Cardiac fibroblast (primary cell): Measurements from ENCODE around the gene MAGI1.
"Not testable (repeated sequence)": the region's sequence is repeated elsewhere in the genome, so short reads cannot be mapped to it uniquely, and the experiment has no call there.

ENCODE experiments used
- DNase-seq, 2 donors: peaks; one replicate each; pipeline versions ENCODE4 v3.0.0 to v3.0.0-alpha.2; 2010; ENCODE audit warnings: low read depth in 2 of 2
- H3K4me3 ChIP-seq, 2 donors: replicated peaks in 1 of 2; 1 replicate in 1 of 2; 2 replicates in 1 of 2; pipeline ENCODE4 v1.5.1; 2011; ENCODE audit warnings: low read depth in 2 of 2, low read length in 2 of 2, mild to moderate bottlenecking in 2 of 2, moderate library complexity in 1 of 2
- CTCF ChIP-seq: IDR thresholded peaks from one replicate; pipeline ENCODE4 v1.5.1; 2011; ENCODE audit warnings: low read depth, mild to moderate bottlenecking, low read length, inconsistent platforms

MAGI1 gene

DNA sequence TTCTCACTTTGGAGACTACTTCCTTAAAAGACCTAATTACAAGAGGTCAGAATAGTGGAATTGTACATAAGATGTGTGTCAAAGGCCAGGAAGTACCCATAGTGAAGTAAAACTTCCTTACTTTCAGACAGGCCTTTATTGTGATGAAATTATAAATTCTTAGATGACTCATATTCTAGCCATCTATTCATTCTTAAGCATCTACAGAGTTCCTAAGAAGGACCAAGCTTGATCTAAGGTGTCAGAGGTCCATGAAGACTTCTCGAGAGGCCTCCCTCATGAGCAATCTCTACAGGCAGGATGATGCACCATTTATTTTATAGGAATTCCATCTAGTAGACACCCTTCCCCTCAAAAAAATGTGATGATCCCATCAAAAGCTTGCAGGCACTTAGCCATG is 493.3 kb downstream of the MAGI1 start:
- H3K4me3 ChIP-seq, result no peak overlapping the region
- peak; percentile 12 to 47 for DNase-seq
- TF ChIP-seq CTCF, result no peak

DNA sequence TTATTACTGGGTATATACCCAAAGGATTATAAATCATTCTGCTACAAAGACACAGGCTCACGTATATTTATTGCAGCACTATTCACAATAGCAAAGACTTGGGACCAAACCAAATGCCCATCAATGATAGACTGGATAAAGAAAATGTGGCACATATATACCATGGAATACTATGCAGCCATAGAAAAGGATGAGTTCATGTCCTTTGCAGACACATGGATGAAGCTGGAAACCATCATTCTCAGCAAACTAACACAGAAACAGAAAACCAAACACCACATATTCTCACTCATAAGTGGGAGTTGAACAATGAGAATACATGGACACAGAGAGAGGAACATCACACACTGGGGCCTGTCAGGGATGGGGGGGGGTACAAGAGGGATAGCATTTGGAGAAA is 495.3 kb downstream of the MAGI1 start:
- not testable (repeated sequence) for DNase-seq, H3K4me3 ChIP-seq

- no peak for TF ChIP-seq CTCF
- H3K4me3 ChIP-seq, result no peak overlapping the region
- DNase-seq, result no peak
Measured at GRCh38 chr3:65540666-65541065, 498.1 kb downstream of the MAGI1 start.

DNA sequence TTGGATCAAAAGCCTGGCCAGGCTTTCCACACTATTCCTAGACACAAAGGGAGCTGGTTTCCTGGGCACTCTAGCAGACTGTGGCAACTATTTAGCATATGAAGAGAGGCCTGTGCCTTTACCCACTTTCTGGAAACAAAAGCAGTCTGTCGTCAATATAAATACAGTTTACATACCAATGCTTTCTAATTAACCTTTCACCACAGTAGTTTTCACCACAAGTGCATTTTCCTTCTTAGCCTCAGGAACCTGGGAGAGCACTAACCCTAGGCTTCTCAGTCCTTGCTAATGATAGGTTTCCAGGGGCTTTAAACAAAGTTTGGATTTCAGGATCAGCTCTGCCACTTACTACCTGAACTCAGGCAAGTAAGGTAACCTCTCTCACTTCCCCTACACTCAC is 499.1 kb downstream of the MAGI1 start:
- H3K4me3 ChIP-seq, result no peak overlapping the region
- no peak for DNase-seq
- TF ChIP-seq CTCF, result no peak

DNA sequence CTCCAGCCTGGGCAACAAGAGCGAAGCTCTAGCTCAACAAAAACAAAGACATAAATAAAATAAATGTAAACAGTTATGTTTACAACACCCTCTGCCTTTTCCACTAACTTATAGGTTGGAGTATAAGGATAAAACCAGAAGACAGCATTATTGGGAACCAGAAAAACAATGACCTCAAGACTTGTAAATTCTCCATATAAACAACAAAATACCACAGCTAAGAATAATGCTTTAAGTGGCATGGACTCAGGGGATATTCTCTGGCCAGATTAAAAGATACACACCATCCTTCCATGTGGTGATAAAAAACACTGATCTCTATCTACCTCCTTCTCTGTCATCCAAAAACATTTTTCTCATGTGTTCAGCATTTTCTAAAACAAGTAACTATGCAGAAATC is 500.6 kb downstream of the MAGI1 start:
- H3K4me3 ChIP-seq, result no peak overlapping the region
- DNase-seq, result no peak
- TF ChIP-seq CTCF, result no peak

- TF ChIP-seq CTCF, result no peak
Measured at GRCh38 chr3:65537109-65537508, 501.6 kb downstream of the MAGI1 start.

DNA sequence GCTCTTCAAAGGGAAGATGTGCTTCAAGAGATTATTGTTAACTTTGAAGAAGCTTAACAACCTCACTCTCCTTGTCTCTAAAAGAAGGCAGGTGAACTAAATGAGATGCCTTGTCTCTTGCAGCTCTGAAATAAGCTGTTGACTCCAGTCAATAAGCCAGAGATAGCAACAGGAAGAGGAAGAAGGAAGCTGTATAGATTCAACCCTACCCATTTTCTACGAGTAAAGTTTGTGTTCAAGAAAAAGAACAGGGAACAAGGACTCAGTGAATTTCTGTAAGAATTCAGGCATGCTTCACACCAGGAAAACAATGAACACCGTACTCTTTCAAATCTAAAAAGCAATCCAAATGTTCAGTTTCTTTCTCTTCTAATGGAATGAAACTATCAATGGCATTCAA is 503.5 kb downstream of the MAGI1 start:
- TF ChIP-seq CTCF, result no peak
- no peak for DNase-seq
- no peak overlapping the region for H3K4me3 ChIP-seq

More at GRCh38 chr3:65537109-65537508, 501.6 kb downstream of the MAGI1 start:
- no peak for DNase-seq
- no peak overlapping the region for H3K4me3 ChIP-seq
